Left hindlimb (tissue), 1 donor: ENCODE measurements around the gene TGFBI.

Source experiments
- DNase-seq: peaks from one replicate; pipeline ENCODE4 v3.0.0-alpha.2; 2018

The TGFBI gene

DNA sequence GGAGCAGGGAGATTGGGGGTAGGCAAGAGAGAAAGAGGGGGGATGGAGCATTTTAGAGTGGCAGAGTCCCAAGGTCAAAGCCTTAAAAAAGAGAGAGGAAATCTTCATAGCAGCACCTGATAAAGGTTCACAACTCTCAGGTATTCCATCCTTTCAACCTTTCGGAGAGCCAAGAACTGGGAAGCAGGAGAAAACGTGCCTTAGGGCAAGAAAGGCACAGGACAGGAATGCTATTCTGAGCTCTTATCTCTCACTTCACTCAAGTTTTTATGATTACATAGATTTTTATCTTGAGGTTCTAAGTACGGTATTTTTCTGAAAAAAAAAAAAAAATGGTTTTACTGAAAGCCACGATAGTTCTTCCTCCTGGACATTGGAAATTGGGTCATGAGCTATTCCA, 69.4 kb downstream of the TGFBI start:
- DNase-seq = no peak

- DNase-seq = no peak
Observed at GRCh38 chr5:136099870-136100269, 71.1 kb downstream of the TGFBI start.

DNA sequence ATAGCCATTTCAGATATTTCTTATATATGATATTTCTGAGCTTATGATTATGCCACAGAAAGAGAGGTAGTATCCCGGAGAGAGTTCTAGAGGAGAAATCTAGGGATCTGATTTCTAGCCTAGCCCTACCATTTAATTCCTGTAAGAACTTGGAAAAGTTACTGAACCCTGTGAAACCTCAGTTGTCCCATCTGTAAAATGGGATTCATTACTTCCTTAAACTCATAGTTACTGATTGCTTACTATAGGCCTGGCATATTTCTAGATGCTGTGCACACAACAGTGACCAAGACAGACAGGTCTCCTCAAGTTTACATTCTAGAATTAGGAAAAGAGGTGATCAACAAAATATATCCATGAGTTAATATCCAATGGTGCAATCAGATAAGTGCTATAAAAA, 73.1 kb downstream of the TGFBI start:
- DNase-seq = no peak

- no peak for DNase-seq
Observed at GRCh38 chr5:136103118-136103517, 74.3 kb downstream of the TGFBI start.

- DNase-seq = no peak
Observed at GRCh38 chr5:136104306-136104965, 75.6 kb downstream of the TGFBI start.

DNA sequence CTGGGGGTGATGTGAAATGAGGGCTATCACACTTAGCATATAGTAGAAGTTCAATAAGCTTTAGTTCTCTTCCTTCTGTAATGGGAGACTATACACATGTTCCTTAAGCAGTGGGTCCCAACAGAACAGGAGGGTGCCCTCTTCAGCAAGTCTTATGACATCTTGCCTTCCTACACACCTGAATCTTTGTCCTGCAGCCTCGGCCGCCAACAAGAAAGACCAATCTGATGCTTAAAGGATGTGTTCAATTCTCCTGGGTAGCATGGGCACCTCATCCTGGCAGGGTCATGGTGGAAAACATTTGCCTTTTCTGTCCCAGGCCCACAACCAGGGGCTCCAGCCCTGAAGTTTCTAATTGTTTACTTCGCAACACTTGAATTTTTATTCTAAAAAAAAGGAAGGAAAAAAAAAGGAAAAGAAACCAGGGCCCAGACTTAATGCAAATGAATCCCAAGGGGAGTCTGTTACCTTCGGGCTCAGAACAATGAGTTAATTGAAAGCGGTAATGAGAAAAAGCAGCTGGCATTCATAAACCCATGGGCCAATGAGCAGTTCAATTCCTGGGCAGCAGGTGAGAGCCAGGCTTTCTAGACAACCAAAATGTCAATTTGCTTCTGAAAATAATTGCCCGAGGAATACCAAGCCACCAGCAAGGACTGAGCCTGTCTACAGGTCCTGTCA, 77.7 kb downstream of the TGFBI start:
- DNase-seq = no peak

- DNase-seq = no peak
Observed at GRCh38 chr5:136108180-136108611, 79.4 kb downstream of the TGFBI start.

- no peak for DNase-seq
Observed at GRCh38 chr5:136108766-136109165, 80.0 kb downstream of the TGFBI start.

DNA sequence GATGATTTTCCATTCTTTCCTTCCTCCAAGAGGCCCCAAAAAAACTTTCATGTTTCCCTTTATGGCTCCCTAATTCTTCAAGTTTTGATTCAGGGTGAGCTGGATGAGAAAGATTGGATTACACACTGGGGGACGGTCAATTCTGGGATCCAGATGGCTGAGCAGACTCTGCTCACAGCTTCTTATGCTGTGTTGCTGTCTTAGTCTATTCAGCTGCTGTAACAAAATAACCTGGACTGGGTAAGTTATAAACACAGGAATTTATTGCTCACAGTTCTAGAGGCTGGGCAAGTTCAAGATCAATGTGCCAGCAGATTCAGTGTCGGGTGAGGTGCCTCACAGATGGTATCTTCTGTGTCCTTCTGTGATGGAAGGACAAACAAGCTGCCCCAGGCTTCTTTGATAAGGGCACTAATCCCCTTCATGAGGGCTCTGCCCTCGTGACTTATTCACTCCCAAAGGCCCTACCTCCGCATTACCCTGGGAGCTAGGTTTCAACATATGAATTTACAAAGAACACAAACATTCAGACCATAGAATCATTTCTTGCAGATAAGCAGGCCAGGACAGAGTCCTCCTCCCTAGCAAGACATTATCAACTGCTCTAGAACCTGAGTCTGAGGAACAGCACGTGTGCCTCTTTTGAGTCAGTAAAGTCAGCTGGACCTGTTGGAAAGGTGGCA, 80.8 kb downstream of the TGFBI start:
- no peak for DNase-seq
